ENCODE measurements around the gene NFIC.

NFIC gene

GRCh38 chr19:3477951-3478350 is 111.6 kb downstream of the NFIC start:
- Histone ChIP-seq H3K27me3 (ENCODE audit: insufficient read depth, insufficient read length) (peaks cover 27% of the 10 kb centered on the region), H3K4me3 (ENCODE audit: insufficient read length, low read depth) (no peak overlapping the region), H3K9me3 (ENCODE audit: insufficient read depth, low read length) (no peaks in the 10 kb centered on the region), H3K36me3 (ENCODE audit: insufficient read depth, insufficient read length, low read length) (no peaks in the 10 kb centered on the region), H3K4me1 (ENCODE audit: insufficient read depth, insufficient read length) (peaks cover 11% of the 10 kb centered on the region), H3K9ac (ENCODE audit: insufficient read length, low read depth) (no peak overlapping the region)
- no peak for DNase-seq (ENCODE audit: low read depth, low spot score)
- TF ChIP-seq YY1 (IDR thresholded peaks at IDR 0.05; ENCODE audit: insufficient read depth, insufficient read length), result no peak
- TF ChIP-seq ZNF274 (IDR thresholded peaks at IDR 0.05; ENCODE audit: low read depth, low read length), result no peak
- no peak for TF ChIP-seq SUZ12 (IDR thresholded peaks at IDR 0.05; ENCODE audit: extremely low read depth, insufficient read depth, insufficient read length)

GRCh38 chr19:3478409-3479176 is 112.2 kb downstream of the NFIC start:
- no peak overlapping the region for H3K9ac ChIP-seq (ENCODE audit: insufficient read length, low read depth)
- no peak for TF ChIP-seq YY1 (IDR thresholded peaks at IDR 0.05; ENCODE audit: insufficient read depth, insufficient read length)
- TF ChIP-seq ZNF274 (IDR thresholded peaks at IDR 0.05; ENCODE audit: low read depth, low read length), result no peak
- no peaks in the 10 kb centered on the region for H3K36me3 ChIP-seq (ENCODE audit: insufficient read depth, insufficient read length, low read length)
- no peaks in the 10 kb centered on the region for H3K9me3 ChIP-seq (ENCODE audit: insufficient read depth, low read length)
- DNase-seq (ENCODE audit: low read depth, low spot score), result no peak
- H3K4me1 ChIP-seq (ENCODE audit: insufficient read depth, insufficient read length), result peaks cover 11% of the 10 kb centered on the region
- H3K4me3 ChIP-seq (ENCODE audit: insufficient read length, low read depth), result no peak overlapping the region
- H3K27me3 ChIP-seq (ENCODE audit: insufficient read depth, insufficient read length), result peaks cover 27% of the 10 kb centered on the region

- no peak overlapping the region for H3K4me3 ChIP-seq (ENCODE audit: insufficient read length, low read depth)
- TF ChIP-seq SUZ12 (IDR thresholded peaks at IDR 0.05; ENCODE audit: extremely low read depth, insufficient read depth, insufficient read length) (no peak), YY1 (IDR thresholded peaks at IDR 0.05; ENCODE audit: insufficient read depth, insufficient read length) (no peak), ZNF274 (IDR thresholded peaks at IDR 0.05; ENCODE audit: low read depth, low read length) (no peak)
- H3K9me3 ChIP-seq (ENCODE audit: insufficient read depth, low read length), result no peaks in the 10 kb centered on the region
- peaks cover 26% of the 10 kb centered on the region for H3K27me3 ChIP-seq (ENCODE audit: insufficient read depth, insufficient read length)
- H3K4me1 ChIP-seq (ENCODE audit: insufficient read depth, insufficient read length), result peaks cover 11% of the 10 kb centered on the region
- no peak for DNase-seq (ENCODE audit: low read depth, low spot score)
- no peak overlapping the region for H3K9ac ChIP-seq (ENCODE audit: insufficient read length, low read depth)
- no peaks in the 10 kb centered on the region for H3K36me3 ChIP-seq (ENCODE audit: insufficient read depth, insufficient read length, low read length)
Observed at GRCh38 chr19:3479177-3479833, 112.9 kb downstream of the NFIC start.

- Histone ChIP-seq H3K9me3 (ENCODE audit: insufficient read depth, low read length) (no peaks in the 10 kb centered on the region), H3K9ac (ENCODE audit: insufficient read length, low read depth) (no peak overlapping the region), H3K27me3 (ENCODE audit: insufficient read depth, insufficient read length) (peaks cover 21% of the 10 kb centered on the region), H3K36me3 (ENCODE audit: insufficient read depth, insufficient read length, low read length) (no peaks in the 10 kb centered on the region), H3K4me3 (ENCODE audit: insufficient read length, low read depth) (no peak overlapping the region), H3K4me1 (ENCODE audit: insufficient read depth, insufficient read length) (peaks cover 11% of the 10 kb centered on the region)
- no peak for DNase-seq (ENCODE audit: low read depth, low spot score)
- no peak for TF ChIP-seq YY1 (IDR thresholded peaks at IDR 0.05; ENCODE audit: insufficient read depth, insufficient read length)
- TF ChIP-seq ZNF274 (IDR thresholded peaks at IDR 0.05; ENCODE audit: low read depth, low read length), result no peak
- TF ChIP-seq SUZ12 (IDR thresholded peaks at IDR 0.05; ENCODE audit: extremely low read depth, insufficient read depth, insufficient read length), result no peak
Observed at GRCh38 chr19:3479834-3480215, 113.4 kb downstream of the NFIC start.

GRCh38 chr19:3480383-3481091 is 114.2 kb downstream of the NFIC start, which contains the start of gene SMIM24:
Gene SMIM24, minus strand, starts transcription at chr19:3480525. Its CDS starts 62 bp downstream, at chr19:3480463.
- H3K9me3 ChIP-seq (ENCODE audit: insufficient read depth, low read length), result no peaks in the 10 kb centered on the region
- TF ChIP-seq ZNF274 (IDR thresholded peaks at IDR 0.05; ENCODE audit: low read depth, low read length) (no peak), SUZ12 (IDR thresholded peaks at IDR 0.05; ENCODE audit: extremely low read depth, insufficient read depth, insufficient read length) (no peak), YY1 (IDR thresholded peaks at IDR 0.05; ENCODE audit: insufficient read depth, insufficient read length) (no peak)
- peaks cover 14% of the 10 kb centered on the region for H3K27me3 ChIP-seq (ENCODE audit: insufficient read depth, insufficient read length)
- no peaks in the 10 kb centered on the region for H3K36me3 ChIP-seq (ENCODE audit: insufficient read depth, insufficient read length, low read length)
- H3K9ac ChIP-seq (ENCODE audit: insufficient read length, low read depth), result no peak within 1 kb of the TSS
- DNase-seq (ENCODE audit: low read depth, low spot score), result no peak
- H3K4me1 ChIP-seq (ENCODE audit: insufficient read depth, insufficient read length), result peaks cover 11% of the 10 kb centered on the region
- no peak within 1 kb of the TSS for H3K4me3 ChIP-seq (ENCODE audit: insufficient read length, low read depth)

GRCh38 chr19:3481241-3482090 is 115.1 kb downstream of the NFIC start:
- TF ChIP-seq SUZ12 (IDR thresholded peaks at IDR 0.05; ENCODE audit: extremely low read depth, insufficient read depth, insufficient read length), result no peak
- TF ChIP-seq ZNF274 (IDR thresholded peaks at IDR 0.05; ENCODE audit: low read depth, low read length), result no peak
- TF ChIP-seq YY1 (IDR thresholded peaks at IDR 0.05; ENCODE audit: insufficient read depth, insufficient read length), result no peak
- H3K27me3 ChIP-seq (ENCODE audit: insufficient read depth, insufficient read length), result peaks cover 4% of the 10 kb centered on the region
- H3K4me3 ChIP-seq (ENCODE audit: insufficient read length, low read depth), result no peak overlapping the region
- DNase-seq (ENCODE audit: low read depth, low spot score), result no peak
- no peak overlapping the region for H3K9ac ChIP-seq (ENCODE audit: insufficient read length, low read depth)
- no peaks in the 10 kb centered on the region for H3K9me3 ChIP-seq (ENCODE audit: insufficient read depth, low read length)
- H3K36me3 ChIP-seq (ENCODE audit: insufficient read depth, insufficient read length, low read length), result no peaks in the 10 kb centered on the region
- H3K4me1 ChIP-seq (ENCODE audit: insufficient read depth, insufficient read length), result peaks cover 11% of the 10 kb centered on the region
